IMR-90 (cell line): ENCODE data around the gene BCL11A.

Experiments used
- CEBPB ChIP-seq: IDR thresholded peaks from 2 replicates; pipeline ENCODE4 v1.6.1; 2012; ENCODE audit warnings: low read depth, low read length, improper control_type of control experiment
- CTCF ChIP-seq: conservative IDR thresholded peaks from 2 replicates; pipeline ENCODE4 v1.5.1; 2012; ENCODE audit warnings: mild to moderate bottlenecking, low read depth, low read length, improper control_type of control experiment
- FOS ChIP-seq: fragments of 150-350 bp; IDR thresholded peaks from 2 replicates; pipeline ENCODE4 v1.6.1; 2016; ENCODE audit warnings: low read depth, low read length
- MAFK ChIP-seq: IDR thresholded peaks from 2 replicates; pipeline ENCODE4 v1.6.1; 2012; ENCODE audit warnings: low read depth, low read length, improper control_type of control experiment
- MAZ ChIP-seq: IDR thresholded peaks from 2 replicates; pipeline ENCODE4 v1.6.1; 2012; ENCODE audit warnings: low read depth, mild to moderate bottlenecking, low read length, improper control_type of control experiment, moderate library complexity, borderline replicate concordance
- POLR2A ChIP-seq: IDR thresholded peaks from 2 replicates; pipeline ENCODE4 v1.6.1; 2012; ENCODE audit warnings: mild to moderate bottlenecking, low read depth, low read length
- RAD21 ChIP-seq: IDR thresholded peaks from 2 replicates; pipeline ENCODE4 v1.6.1; 2012; ENCODE audit warnings: low read length, improper control_type of control experiment
- RCOR1 ChIP-seq: IDR thresholded peaks from 2 replicates; pipeline ENCODE4 v1.6.1; 2012; ENCODE audit warnings: mild to moderate bottlenecking, low read length, improper control_type of control experiment; ENCODE audit not compliant: insufficient replicate concordance
- SMC3 ChIP-seq: fragments of 150-350 bp; IDR thresholded peaks from 2 replicates; pipeline ENCODE4 v1.6.1; 2016; ENCODE audit warnings: low read depth, mild to moderate bottlenecking, antibody characterized with exemption, low read length, moderate library complexity
- TF ChIP-seq, protein P1 (sequence below): fragments of 150-350 bp; IDR thresholded peaks from 2 replicates; pipeline ENCODE4 v1.6.1; 2017; ENCODE audit warnings: mild to moderate bottlenecking, antibody characterized with exemption, low read length, low read depth

DNA sequence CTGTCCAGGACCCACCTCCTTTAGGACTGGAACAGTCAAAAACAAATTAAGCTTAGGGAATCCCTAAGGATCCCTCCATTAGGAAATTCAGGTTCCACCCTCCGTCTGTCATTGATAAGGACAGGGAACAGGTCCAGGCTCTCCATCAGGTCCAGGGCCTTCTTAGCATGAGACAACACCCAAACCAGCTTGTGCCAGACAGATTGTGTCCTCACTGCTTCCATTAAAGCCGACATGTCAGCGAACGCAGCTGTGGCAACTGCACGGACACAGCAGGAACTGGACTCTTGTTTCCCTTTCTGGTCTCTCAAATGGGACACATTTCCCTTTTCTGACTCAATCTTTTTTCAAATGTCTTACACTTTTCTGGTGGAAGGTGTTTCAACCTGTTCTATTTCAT is 81.4 kb downstream of the BCL11A start:
- no peak for TF ChIP-seq CTCF
- TF ChIP-seq SMC3: no peak
- no peak for TF ChIP-seq CEBPB
- no peak for TF ChIP-seq POLR2A
- no peak for TF ChIP-seq RAD21
- TF ChIP-seq FOS: no peak
- no peak for TF ChIP-seq MAZ
- TF ChIP-seq, protein P1, sequence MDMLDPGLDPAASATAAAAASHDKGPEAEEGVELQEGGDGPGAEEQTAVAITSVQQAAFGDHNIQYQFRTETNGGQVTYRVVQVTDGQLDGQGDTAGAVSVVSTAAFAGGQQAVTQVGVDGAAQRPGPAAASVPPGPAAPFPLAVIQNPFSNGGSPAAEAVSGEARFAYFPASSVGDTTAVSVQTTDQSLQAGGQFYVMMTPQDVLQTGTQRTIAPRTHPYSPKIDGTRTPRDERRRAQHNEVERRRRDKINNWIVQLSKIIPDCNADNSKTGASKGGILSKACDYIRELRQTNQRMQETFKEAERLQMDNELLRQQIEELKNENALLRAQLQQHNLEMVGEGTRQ: no peak
- no peak for TF ChIP-seq MAFK
- TF ChIP-seq RCOR1: no peak
